Measurements from ENCODE around the gene ARID2. TPM values are rescaled to one million over a fixed set of nuclear protein-coding genes. Genes with fewer than 3 reads are reported as not detected.
A peak's percentile ranks its signal among the peaks of the same experiment; 100 is the strongest.

The ARID2 gene
- total and polyA plus RNA-seq, 5 donors from 2014 or later: 9.2 to 73.4 (median 13.2) TPM

DNA sequence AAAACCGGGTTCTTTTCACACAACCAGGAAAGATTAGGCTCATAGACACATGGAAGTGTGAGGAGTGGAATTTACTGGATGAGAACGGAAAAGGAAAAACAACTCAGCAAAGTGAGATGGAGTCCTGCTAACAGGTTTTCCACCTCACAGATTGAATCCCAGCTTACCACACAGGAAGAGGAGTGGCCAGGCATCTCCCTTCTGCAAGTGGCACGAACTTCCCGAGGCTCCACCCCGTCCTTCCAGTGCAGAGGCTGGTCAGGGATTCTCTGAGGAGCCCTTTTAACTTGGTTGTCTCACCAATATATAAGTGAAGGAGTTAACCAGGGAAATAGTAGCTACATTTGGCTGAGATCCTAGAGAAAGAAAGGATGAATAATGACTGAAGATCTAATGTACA is 158.0 kb downstream of the ARID2 start:
- no peaks in the 10 kb centered on the region for H3K27me3 ChIP-seq (ENCODE audit: control insufficient read depth, insufficient read depth, low read length)
- peaks cover 10 to 25% (median 18%) of the 10 kb centered on the region in 4 donors for H3K4me1 Mint-ChIP-seq
- ATAC-seq (ENCODE audit: low read depth in 2 of 2): no peak
- peaks cover 42% of the 10 kb centered on the region for H3K36me3 Mint-ChIP-seq
- H3K27ac Mint-ChIP-seq: no peak overlapping the region
- no peak overlapping the region for H3K4me3 Mint-ChIP-seq
- DNase-seq: no peak
- no peaks in the 10 kb centered on the region for H3K27me3 Mint-ChIP-seq
- peaks cover 6 to 13% of the 10 kb centered on the region in 2 experiments for H3K9me3 ChIP-seq (ENCODE audit: control insufficient read depth in 2 of 2, low read length in 2 of 2)
- H3K9me3 Mint-ChIP-seq: peaks cover 0 to 8% (median 0%) of the 10 kb centered on the region in 7 donors
- H3K4me1 ChIP-seq (ENCODE audit: control insufficient read depth, insufficient read depth, low read length, poor library complexity, severe bottlenecking): peaks cover 9% of the 10 kb centered on the region
- peaks cover 36% of the 10 kb centered on the region for H3K36me3 ChIP-seq (ENCODE audit: control insufficient read depth, insufficient read depth, low read length)
- no peak overlapping the region for H3K4me3 ChIP-seq (ENCODE audit: low read depth, low read length)
- no peak overlapping the region for H3K27ac ChIP-seq (ENCODE audit: insufficient read depth, low read length, poor library complexity, severe bottlenecking)

DNA sequence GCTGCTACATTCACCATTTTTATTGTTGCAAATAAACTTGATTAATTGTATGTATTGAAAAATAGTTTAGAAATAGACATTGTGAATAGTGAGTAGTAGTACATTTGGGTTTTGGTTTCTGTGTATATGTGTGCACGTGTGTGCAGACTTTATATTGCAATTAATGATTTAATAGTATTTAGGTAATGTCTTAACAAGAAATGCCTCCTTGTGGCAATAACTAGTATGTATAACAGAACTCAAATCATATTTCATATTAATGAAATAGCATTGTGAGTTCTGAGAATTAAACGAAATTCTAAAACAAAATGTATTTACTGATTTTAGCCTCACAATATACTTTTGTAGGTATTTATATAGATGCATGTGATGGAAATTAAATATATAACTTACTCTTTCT is 160.8 kb downstream of the ARID2 start:
- peaks cover 42% of the 10 kb centered on the region for H3K36me3 ChIP-seq (ENCODE audit: control insufficient read depth, insufficient read depth, low read length)
- H3K4me1 Mint-ChIP-seq: peaks cover 13 to 26% (median 23%) of the 10 kb centered on the region in 4 donors

DNA sequence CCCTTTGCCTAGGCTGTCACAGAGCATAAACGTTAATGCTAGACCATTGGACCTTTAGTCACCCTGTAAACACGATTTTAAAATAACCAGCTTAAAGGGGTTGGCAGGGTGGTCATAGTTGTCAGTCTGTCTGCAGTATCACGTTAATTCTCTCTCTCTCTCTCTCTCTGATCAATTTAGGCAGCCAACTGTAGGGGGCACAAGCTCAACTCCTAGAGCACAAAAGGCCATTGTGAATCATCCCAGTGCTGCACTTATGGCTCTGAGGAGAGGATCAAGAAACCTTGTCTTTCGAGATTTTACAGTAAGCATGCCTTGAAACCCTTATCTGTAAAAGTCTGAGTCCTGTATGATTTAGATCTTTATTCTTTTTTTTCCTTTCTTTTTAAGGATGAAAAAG is 163.7 kb downstream of the ARID2 start:
- no peak for ATAC-seq (ENCODE audit: low read depth in 2 of 2)
- Mint-ChIP-seq H3K27ac (peak overlapping the region in 1 of 3 donors; percentile 26), H3K36me3 (peaks cover 49% of the 10 kb centered on the region), H3K4me1 (peaks cover 14 to 26% (median 21%) of the 10 kb centered on the region in 4 donors), H3K4me3 (no peak overlapping the region), H3K27me3 (no peaks in the 10 kb centered on the region), H3K9me3 (peaks cover 0 to 3% (median 0%) of the 10 kb centered on the region in 7 donors)
- Histone ChIP-seq H3K9me3 (ENCODE audit: control insufficient read depth in 2 of 2, low read length in 2 of 2) (no peaks in the 10 kb centered on the region), H3K27ac (ENCODE audit: insufficient read depth, low read length, poor library complexity, severe bottlenecking) (no peak overlapping the region), H3K27me3 (ENCODE audit: control insufficient read depth, insufficient read depth, low read length) (no peaks in the 10 kb centered on the region), H3K36me3 (ENCODE audit: control insufficient read depth, insufficient read depth, low read length) (peaks cover 45% of the 10 kb centered on the region), H3K4me1 (ENCODE audit: control insufficient read depth, insufficient read depth, low read length, poor library complexity, severe bottlenecking) (peaks cover 9% of the 10 kb centered on the region), H3K4me3 (ENCODE audit: low read depth, low read length) (no peak overlapping the region)
- no peak for DNase-seq

More for the DNA sequence above, 160.8 kb downstream of the ARID2 start:
- Histone ChIP-seq H3K4me1 (ENCODE audit: control insufficient read depth, insufficient read depth, low read length, poor library complexity, severe bottlenecking) (peaks cover 9% of the 10 kb centered on the region), H3K4me3 (ENCODE audit: low read depth, low read length) (no peak overlapping the region), H3K9me3 (ENCODE audit: control insufficient read depth in 2 of 2, low read length in 2 of 2) (peaks cover 2 to 5% of the 10 kb centered on the region in 2 experiments), H3K27me3 (ENCODE audit: control insufficient read depth, insufficient read depth, low read length) (no peaks in the 10 kb centered on the region), H3K27ac (ENCODE audit: insufficient read depth, low read length, poor library complexity, severe bottlenecking) (no peak overlapping the region)
- DNase-seq (no peak), ATAC-seq (ENCODE audit: low read depth in 2 of 2) (no peak)
- Mint-ChIP-seq H3K9me3 (peaks cover 0 to 7% (median 0%) of the 10 kb centered on the region in 7 donors), H3K4me3 (no peak overlapping the region), H3K36me3 (peaks cover 43% of the 10 kb centered on the region), H3K27me3 (no peaks in the 10 kb centered on the region), H3K27ac (no peak overlapping the region)

DNA sequence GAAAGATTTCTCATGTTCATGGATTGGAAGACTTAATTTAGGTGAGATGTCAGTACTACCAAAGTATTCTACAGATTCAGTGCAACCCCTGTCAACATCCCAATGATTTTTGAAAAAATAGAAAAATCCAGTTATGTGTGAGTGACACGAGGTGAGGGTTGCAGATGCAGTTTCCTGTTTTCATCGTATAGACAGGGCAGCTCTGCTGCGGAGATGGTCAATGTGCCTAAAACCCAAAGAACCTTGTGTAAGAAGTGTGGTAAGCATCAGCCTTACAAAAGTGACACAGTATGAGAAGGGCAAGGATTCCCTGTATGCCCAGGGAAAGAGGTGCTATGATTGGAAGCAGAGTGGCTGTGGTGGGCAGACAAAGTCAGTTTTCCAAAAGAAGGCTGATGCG is 166.5 kb downstream of the ARID2 start:
- peaks cover 50% of the 10 kb centered on the region for H3K36me3 ChIP-seq (ENCODE audit: control insufficient read depth, insufficient read depth, low read length)
- Mint-ChIP-seq H3K27ac (no peak overlapping the region), H3K36me3 (peaks cover 57% of the 10 kb centered on the region), H3K4me3 (no peak overlapping the region), H3K27me3 (no peaks in the 10 kb centered on the region), H3K4me1 (peaks cover 12 to 20% (median 18%) of the 10 kb centered on the region in 4 donors), H3K9me3 (peaks cover 0 to 3% (median 0%) of the 10 kb centered on the region in 7 donors)
- ATAC-seq (ENCODE audit: low read depth in 2 of 2) (no peak), DNase-seq (no peak)
- H3K9me3 ChIP-seq (ENCODE audit: control insufficient read depth in 2 of 2, low read length in 2 of 2): no peaks in the 10 kb centered on the region
- H3K4me1 ChIP-seq (ENCODE audit: control insufficient read depth, insufficient read depth, low read length, poor library complexity, severe bottlenecking): peaks cover 9% of the 10 kb centered on the region
- no peak overlapping the region for H3K27ac ChIP-seq (ENCODE audit: insufficient read depth, low read length, poor library complexity, severe bottlenecking)
- H3K27me3 ChIP-seq (ENCODE audit: control insufficient read depth, insufficient read depth, low read length): no peaks in the 10 kb centered on the region
- no peak overlapping the region for H3K4me3 ChIP-seq (ENCODE audit: low read depth, low read length)

DNA sequence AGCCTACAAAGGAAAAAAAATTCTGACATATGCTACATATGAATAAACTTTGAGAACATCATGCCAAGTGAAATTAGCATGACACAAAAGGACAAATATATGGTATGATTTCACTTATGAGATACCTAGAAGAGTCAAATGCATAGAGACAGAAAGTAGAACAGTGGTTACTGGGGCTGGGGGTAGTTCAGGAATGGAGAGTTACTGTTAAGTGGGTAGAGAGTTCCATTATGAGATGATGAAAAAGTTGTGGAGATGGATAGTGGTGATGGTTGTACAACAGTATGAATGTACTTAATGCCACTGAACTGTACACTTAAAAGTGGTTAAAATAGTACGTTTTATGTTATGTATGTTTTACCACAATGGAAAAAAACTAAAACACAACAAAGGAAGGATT is 168.6 kb downstream of the ARID2 start:
- no peak overlapping the region for H3K27ac ChIP-seq (ENCODE audit: insufficient read depth, low read length, poor library complexity, severe bottlenecking)
- H3K27me3 ChIP-seq (ENCODE audit: control insufficient read depth, insufficient read depth, low read length): no peaks in the 10 kb centered on the region
- H3K4me3 Mint-ChIP-seq: no peak overlapping the region
- no peaks in the 10 kb centered on the region for H3K9me3 ChIP-seq (ENCODE audit: control insufficient read depth in 2 of 2, low read length in 2 of 2)
- no peaks in the 10 kb centered on the region for H3K4me1 ChIP-seq (ENCODE audit: control insufficient read depth, insufficient read depth, low read length, poor library complexity, severe bottlenecking)
- H3K9me3 Mint-ChIP-seq: peaks cover 0 to 3% (median 0%) of the 10 kb centered on the region in 7 donors
- peaks cover 49% of the 10 kb centered on the region for H3K36me3 Mint-ChIP-seq
- H3K27me3 Mint-ChIP-seq: no peaks in the 10 kb centered on the region
- ATAC-seq (ENCODE audit: low read depth in 2 of 2) (no peak), DNase-seq (no peak)
- peaks cover 42% of the 10 kb centered on the region for H3K36me3 ChIP-seq (ENCODE audit: control insufficient read depth, insufficient read depth, low read length)
- H3K27ac Mint-ChIP-seq: no peak overlapping the region
- no peak overlapping the region for H3K4me3 ChIP-seq (ENCODE audit: low read depth, low read length)
- H3K4me1 Mint-ChIP-seq: peaks cover 4 to 10% (median 8%) of the 10 kb centered on the region in 4 donors

DNA sequence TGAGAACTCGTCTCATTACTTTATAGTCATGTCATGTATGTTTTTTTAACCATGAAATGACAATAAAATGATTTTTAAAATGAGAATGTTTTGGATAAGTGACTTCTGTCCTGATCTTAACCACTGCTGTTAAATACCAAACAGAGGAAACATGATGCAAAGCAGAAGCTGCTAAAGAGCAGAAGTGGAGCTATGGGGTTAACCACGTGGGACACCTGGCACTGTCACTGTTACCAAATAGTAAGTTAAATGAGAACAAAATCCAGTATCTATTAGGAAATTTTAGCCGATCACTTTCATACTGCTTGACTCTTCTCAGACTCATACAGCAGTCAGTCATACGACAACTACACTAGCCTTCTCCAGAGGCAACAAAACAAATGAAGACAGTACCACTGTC is 178.4 kb downstream of the ARID2 start:
- ATAC-seq (ENCODE audit: low read depth in 2 of 2) (no peak), DNase-seq (no peak)
- Mint-ChIP-seq H3K9me3 (no peaks in the 10 kb centered on the region), H3K4me1 (peaks cover 3 to 6% (median 4%) of the 10 kb centered on the region in 4 donors), H3K36me3 (peaks cover 17% of the 10 kb centered on the region), H3K27ac (no peak overlapping the region), H3K27me3 (no peaks in the 10 kb centered on the region), H3K4me3 (no peak overlapping the region)
- no peak overlapping the region for H3K27ac ChIP-seq (ENCODE audit: insufficient read depth, low read length, poor library complexity, severe bottlenecking)
- no peaks in the 10 kb centered on the region for H3K9me3 ChIP-seq (ENCODE audit: control insufficient read depth in 2 of 2, low read length in 2 of 2)
- H3K27me3 ChIP-seq (ENCODE audit: control insufficient read depth, insufficient read depth, low read length): no peaks in the 10 kb centered on the region
- peaks cover 19% of the 10 kb centered on the region for H3K36me3 ChIP-seq (ENCODE audit: control insufficient read depth, insufficient read depth, low read length)
- H3K4me1 ChIP-seq (ENCODE audit: control insufficient read depth, insufficient read depth, low read length, poor library complexity, severe bottlenecking): no peaks in the 10 kb centered on the region
- no peak overlapping the region for H3K4me3 ChIP-seq (ENCODE audit: low read depth, low read length)

DNA sequence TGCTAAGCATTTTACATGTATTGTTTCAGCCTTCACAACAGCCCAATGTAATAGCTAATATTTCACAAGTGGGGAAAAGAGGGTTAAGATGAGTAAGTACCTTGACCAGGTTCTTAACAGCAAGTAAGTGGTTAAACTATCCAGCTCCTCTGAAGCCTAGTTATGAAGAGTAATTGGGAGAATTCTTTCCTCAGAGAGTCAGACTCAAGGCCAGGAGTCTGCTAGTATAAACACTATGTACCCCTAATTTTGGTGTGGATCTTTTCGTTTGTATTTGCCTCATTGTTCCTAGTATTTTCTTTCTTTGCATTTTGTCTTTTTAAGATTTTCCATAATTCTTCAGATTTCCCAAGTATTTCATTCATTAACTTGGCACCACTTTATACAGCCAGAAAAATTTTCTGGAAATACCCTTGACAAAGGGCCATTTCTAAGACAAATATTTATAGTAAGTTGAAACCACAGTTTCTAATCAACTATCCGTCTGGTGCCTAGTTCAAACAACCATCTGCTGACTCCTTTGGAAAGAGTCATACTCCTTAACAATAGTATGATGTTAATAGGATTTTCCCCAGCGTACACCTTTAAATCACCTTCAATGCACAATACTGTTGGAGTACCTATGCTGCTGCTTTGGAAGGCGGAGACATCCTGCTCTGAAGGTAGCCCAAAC is 179.7 kb downstream of the ARID2 start:
- no peaks in the 10 kb centered on the region for H3K4me1 ChIP-seq (ENCODE audit: control insufficient read depth, insufficient read depth, low read length, poor library complexity, severe bottlenecking)
- ATAC-seq (ENCODE audit: low read depth in 2 of 2) (no peak), DNase-seq (no peak)
- H3K27ac ChIP-seq (ENCODE audit: insufficient read depth, low read length, poor library complexity, severe bottlenecking): no peak overlapping the region
- Mint-ChIP-seq H3K9me3 (peaks cover 0 to under 1% (median 0%) of the 10 kb centered on the region in 7 donors), H3K4me3 (no peak overlapping the region), H3K4me1 (peaks cover 3 to 6% (median 4%) of the 10 kb centered on the region in 4 donors), H3K27ac (no peak overlapping the region), H3K36me3 (peaks cover 13% of the 10 kb centered on the region), H3K27me3 (no peaks in the 10 kb centered on the region)
- no peak overlapping the region for H3K4me3 ChIP-seq (ENCODE audit: low read depth, low read length)
- no peaks in the 10 kb centered on the region for H3K9me3 ChIP-seq (ENCODE audit: control insufficient read depth in 2 of 2, low read length in 2 of 2)
- H3K27me3 ChIP-seq (ENCODE audit: control insufficient read depth, insufficient read depth, low read length): no peaks in the 10 kb centered on the region
- peaks cover 17% of the 10 kb centered on the region for H3K36me3 ChIP-seq (ENCODE audit: control insufficient read depth, insufficient read depth, low read length)

DNA sequence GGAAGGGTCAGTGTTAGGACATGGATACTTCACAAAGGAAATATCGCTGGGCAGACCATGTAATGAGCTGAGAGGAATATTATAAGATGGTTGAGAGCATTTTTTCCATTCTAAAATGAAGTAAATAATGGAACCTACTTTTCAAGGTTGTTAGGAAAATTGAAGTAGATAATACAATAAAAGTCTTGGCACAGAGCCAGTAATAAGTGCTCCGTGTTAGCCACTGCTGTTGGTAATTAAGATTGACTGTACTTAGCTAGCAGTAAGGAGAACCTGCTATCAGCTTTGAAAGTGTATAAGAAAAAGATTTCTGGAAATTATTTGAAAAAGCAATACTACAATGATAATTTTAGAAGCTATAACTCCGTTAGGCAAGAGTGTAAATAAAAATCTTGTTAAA is 183.3 kb downstream of the ARID2 start:
- peaks cover 3 to 7% (median 5%) of the 10 kb centered on the region in 4 donors for H3K4me1 Mint-ChIP-seq
- no peak for ATAC-seq (ENCODE audit: low read depth in 2 of 2)
- H3K27ac ChIP-seq (ENCODE audit: insufficient read depth, low read length, poor library complexity, severe bottlenecking): no peak overlapping the region
- H3K9me3 ChIP-seq (ENCODE audit: control insufficient read depth in 2 of 2, low read length in 2 of 2): no peaks in the 10 kb centered on the region
- H3K27me3 ChIP-seq (ENCODE audit: control insufficient read depth, insufficient read depth, low read length): no peaks in the 10 kb centered on the region
- H3K27ac Mint-ChIP-seq: no peak overlapping the region
- peaks cover 6% of the 10 kb centered on the region for H3K36me3 ChIP-seq (ENCODE audit: control insufficient read depth, insufficient read depth, low read length)
- peaks cover 0 to 2% (median 0%) of the 10 kb centered on the region in 7 donors for H3K9me3 Mint-ChIP-seq
- H3K36me3 Mint-ChIP-seq: peaks cover 8% of the 10 kb centered on the region
- H3K4me3 Mint-ChIP-seq: no peak overlapping the region
- no peaks in the 10 kb centered on the region for H3K4me1 ChIP-seq (ENCODE audit: control insufficient read depth, insufficient read depth, low read length, poor library complexity, severe bottlenecking)
- H3K4me3 ChIP-seq (ENCODE audit: low read depth, low read length): no peak overlapping the region
- DNase-seq: no peak
- H3K27me3 Mint-ChIP-seq: no peaks in the 10 kb centered on the region

Data from CD4-positive, CD25-positive, alpha-beta regulatory T cell (primary cell).